GM12872 (cell line): ENCODE results near the gene PARVB.

ENCODE experiments used
- CTCF ChIP-seq: IDR thresholded peaks from 3 replicates; pipeline ENCODE4 v1.5.1; 2011; ENCODE audit warnings: low read depth, mild to moderate bottlenecking, low read length, moderate library complexity; ENCODE audit not compliant: insufficient read depth

Gene PARVB

DNA sequence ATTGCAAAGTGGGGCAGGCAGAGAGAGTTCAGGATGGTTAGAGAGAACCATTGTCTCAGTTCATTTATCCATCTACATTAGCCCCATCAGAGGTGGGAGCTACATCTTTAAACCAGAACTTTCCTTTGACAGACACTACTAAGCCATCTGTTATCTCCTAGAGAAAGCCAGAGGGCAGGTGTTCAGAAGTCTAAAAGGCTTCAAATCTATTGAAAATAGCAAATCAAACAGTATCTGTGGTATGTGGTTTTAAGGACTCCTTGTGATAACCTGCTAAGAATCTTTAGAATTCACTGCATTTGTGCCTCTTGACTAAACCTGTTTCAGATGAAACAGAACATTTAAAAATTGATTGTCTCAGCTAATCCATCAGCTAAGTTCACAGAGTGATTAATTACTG, 112.7 kb downstream of the PARVB start:
- TF ChIP-seq CTCF, result no peak

DNA sequence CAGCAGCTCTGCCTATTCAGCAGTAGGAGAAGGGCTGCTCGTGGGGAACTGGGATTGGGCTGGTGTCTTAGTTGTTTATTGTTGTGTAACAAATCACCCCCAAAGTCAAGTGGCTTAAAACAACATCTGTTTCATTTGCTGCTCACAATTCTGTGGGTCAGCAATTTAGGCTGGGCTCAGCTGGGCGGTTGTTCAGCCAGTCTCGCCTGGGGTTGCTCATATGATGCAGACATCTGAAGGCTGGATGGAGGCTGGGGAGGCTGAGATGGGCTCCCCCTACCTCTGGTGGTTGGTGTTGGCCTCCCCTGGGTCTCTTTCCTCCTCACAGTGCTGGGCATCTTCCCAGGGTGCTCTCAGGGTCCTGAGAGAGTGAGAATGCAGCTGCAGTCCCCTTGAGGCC, 113.3 kb downstream of the PARVB start:
- no peak for TF ChIP-seq CTCF

- TF ChIP-seq CTCF, result no peak
These were observed 115.7 kb downstream of the PARVB start for GRCh38 chr22:44139773-44140172.

DNA sequence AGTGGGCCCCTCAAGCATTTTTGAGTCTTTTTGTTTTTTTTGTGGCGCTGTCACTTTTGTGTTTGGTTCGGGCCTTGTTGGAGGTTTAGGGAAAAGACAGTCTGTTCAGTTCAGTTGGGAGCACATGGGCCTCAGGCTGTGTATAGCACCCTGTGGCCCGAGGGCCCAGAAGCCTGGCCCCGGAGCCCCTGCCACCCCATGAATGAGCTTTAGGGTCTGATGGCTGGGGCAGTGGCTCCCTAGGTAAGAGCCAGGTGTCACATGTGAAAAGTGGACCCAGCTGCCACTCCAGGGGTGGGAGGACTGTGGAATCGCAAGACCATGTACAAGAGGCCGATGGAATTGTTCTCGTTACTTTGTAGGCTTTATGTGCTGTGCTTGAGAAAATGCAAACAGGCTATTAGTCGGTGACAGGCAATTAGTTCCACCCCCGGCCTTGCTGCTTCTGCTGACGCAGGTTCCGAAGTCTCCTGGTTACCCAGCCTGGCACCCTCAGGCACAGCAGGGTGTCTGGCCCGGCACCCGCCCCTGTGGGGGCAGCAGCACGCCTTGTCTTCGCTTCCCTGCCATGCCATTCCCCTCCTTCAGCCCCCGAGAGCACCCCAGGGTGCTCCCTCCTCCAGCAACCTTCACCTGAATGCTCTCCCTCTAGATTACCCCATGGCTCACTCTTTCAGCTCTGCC, 118.5 kb downstream of the PARVB start:
- no peak for TF ChIP-seq CTCF

- no peak for TF ChIP-seq CTCF
These were observed 119.0 kb downstream of the PARVB start for GRCh38 chr22:44143105-44143474.

DNA sequence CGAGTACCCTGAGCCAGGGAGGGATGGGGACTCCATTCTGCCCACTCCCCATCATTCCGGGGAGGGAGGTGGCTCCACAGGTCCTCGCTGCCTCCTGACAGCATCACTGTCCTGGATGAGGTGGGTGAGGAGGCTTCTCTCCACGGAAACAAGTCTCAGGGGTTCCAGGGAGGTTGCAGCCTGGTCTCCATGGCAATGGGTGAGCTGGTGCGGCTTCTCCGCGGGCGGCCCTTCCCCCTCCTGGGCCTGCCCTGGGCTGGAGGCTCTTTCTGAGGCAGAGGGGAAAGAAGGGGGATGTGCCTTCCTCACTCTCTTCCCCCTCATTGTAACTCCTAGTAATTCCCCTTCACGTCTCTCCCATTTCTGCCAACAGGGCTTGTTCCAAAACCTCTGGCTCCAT, 119.5 kb downstream of the PARVB start:
- no peak for TF ChIP-seq CTCF

GRCh38 chr22:44144046-44144569, 120.0 kb downstream of the PARVB start:
- no peak for TF ChIP-seq CTCF
